Measurements from ENCODE around the gene MED12L.

Gene MED12L

GRCh38 chr3:151459358-151459757 is 373.9 kb downstream of the MED12L start:
- H3K4me3 ChIP-seq (ENCODE audit: low read depth, low read length), result no peak overlapping the region
- no peak for DNase-seq (ENCODE audit: low read depth, low spot score)
- in situ Hi-C loops (cut with HindIII; ENCODE audit: low sequenced_read_pairs), result no loop called here
- no peak for TF ChIP-seq CTCF (IDR thresholded peaks at IDR 0.05; ENCODE audit: low read depth, low read length)

GRCh38 chr3:151460228-151460627 is 374.8 kb downstream of the MED12L start:
- no peak overlapping the region for H3K4me3 ChIP-seq (ENCODE audit: low read depth, low read length)
- no peak for TF ChIP-seq CTCF (IDR thresholded peaks at IDR 0.05; ENCODE audit: low read depth, low read length)
- peak; percentile 23 for DNase-seq (ENCODE audit: low read depth, low spot score)
- in situ Hi-C loops (cut with HindIII; ENCODE audit: low sequenced_read_pairs), result no loop called here

GRCh38 chr3:151460774-151461450 is 375.4 kb downstream of the MED12L start, which contains the start of gene IGSF10:
Gene IGSF10 (minus strand): TSS chr3:151461061. CDS start chr3:151458709, 2,352 bp downstream.
- in situ Hi-C loops (cut with HindIII; ENCODE audit: low sequenced_read_pairs), result no loop called here
- H3K4me3 ChIP-seq (ENCODE audit: low read depth, low read length), result peak within 1 kb of the TSS; percentile 52
- DNase-seq (ENCODE audit: low read depth, low spot score), result no peak

GRCh38 chr3:151462278-151462780 is 376.9 kb downstream of the MED12L start:
- no peak for TF ChIP-seq CTCF (IDR thresholded peaks at IDR 0.05; ENCODE audit: low read depth, low read length)
- in situ Hi-C loops (cut with HindIII; ENCODE audit: low sequenced_read_pairs), result no loop called here
- no peak for DNase-seq (ENCODE audit: low read depth, low spot score)
- H3K4me3 ChIP-seq (ENCODE audit: low read depth, low read length), result no peak overlapping the region

More at GRCh38 chr3:151460774-151461450, 375.4 kb downstream of the MED12L start, which contains the start of gene IGSF10:
- no peak for TF ChIP-seq CTCF (IDR thresholded peaks at IDR 0.05; ENCODE audit: low read depth, low read length)

- DNase-seq (ENCODE audit: low read depth, low spot score), result no peak
- no peak for TF ChIP-seq CTCF (IDR thresholded peaks at IDR 0.05; ENCODE audit: low read depth, low read length)
- no peak overlapping the region for H3K4me3 ChIP-seq (ENCODE audit: low read depth, low read length)
- in situ Hi-C loops (cut with HindIII; ENCODE audit: low sequenced_read_pairs), result no loop called here
Measured at GRCh38 chr3:151462991-151463390, 377.5 kb downstream of the MED12L start.

GRCh38 chr3:151467069-151467468 is 381.6 kb downstream of the MED12L start:
- no peak overlapping the region for H3K4me3 ChIP-seq (ENCODE audit: low read depth, low read length)
- DNase-seq (ENCODE audit: low read depth, low spot score), result no peak
- TF ChIP-seq CTCF (IDR thresholded peaks at IDR 0.05; ENCODE audit: low read depth, low read length), result no peak
- in situ Hi-C loops (cut with HindIII; ENCODE audit: low sequenced_read_pairs), result no loop called here

All from astrocyte of the spinal cord (primary cell).